WTC11 (cell line): ENCODE measurements around the gene SCYL3. TPM values are rescaled to one million over a fixed set of nuclear protein-coding genes. Genes with fewer than 3 reads are reported as not detected.

Source experiments
- ATAC-seq: fragments of 200-7000 bp; cut with Tn5 transposase; 2 replicates; pipeline ENCODE4 v1.10.0; 2021; ENCODE audit warnings: mild to moderate bottlenecking, moderate library complexity
- CTCF ChIA-PET: fragments of 300-600 bp; sonication (Branson Sonifier 250); formaldehyde crosslinking; loops from one replicate; lab custom pipeline; 2021; ENCODE audit warnings: antibody characterized with exemption; lab: Charles Lee
- POLR2A ChIA-PET: fragments of 350-600 bp; sonication (Branson Sonifier 250); formaldehyde crosslinking; loops from one replicate; lab custom pipeline; 2021; ENCODE audit warnings: antibody characterized with exemption; lab: Charles Lee
- DNase-seq: peaks from one replicate; pipeline ENCODE4 v3.0.0; 2021; ENCODE audit warnings: low spot score
- H3K27ac Mint-ChIP-seq: 2 replicates; pipeline ENCODE4 v1.8.0; 2021; ENCODE audit warnings: mixed read lengths
- H3K27me3 Mint-ChIP-seq: 2 replicates; pipeline ENCODE4 v1.8.0; 2021; ENCODE audit warnings: low read depth, mild to moderate bottlenecking, moderate library complexity, mixed read lengths
- H3K36me3 Mint-ChIP-seq: 2 replicates; pipeline ENCODE4 v1.8.0; 2021; ENCODE audit warnings: mixed read lengths
- H3K4me1 Mint-ChIP-seq: 2 replicates; pipeline ENCODE4 v1.8.0; 2022; ENCODE audit warnings: mixed read lengths
- H3K4me3 Mint-ChIP-seq: 2 replicates; pipeline ENCODE4 v1.8.0; 2021; ENCODE audit warnings: mild to moderate bottlenecking, moderate library complexity, mixed read lengths
- H3K9me3 Mint-ChIP-seq: 2 replicates; pipeline ENCODE4 v1.8.0; 2021; ENCODE audit warnings: mixed read lengths
- E2F4 ChIP-seq: sonication (generic); formaldehyde crosslinking; IDR thresholded peaks from 2 replicates; pipeline ENCODE4 v1.8.1; 2022; ENCODE audit warnings: low read depth, mild to moderate bottlenecking, moderate library complexity, missing genetic modification reagents, borderline replicate concordance
- FOXP1 ChIP-seq: sonication (generic); formaldehyde crosslinking; IDR thresholded peaks from 2 replicates; pipeline ENCODE4 v1.8.0; 2022; ENCODE audit warnings: missing genetic modification reagents, mild to moderate bottlenecking, moderate library complexity, borderline replicate concordance
- MYBL2 ChIP-seq: sonication (generic); formaldehyde crosslinking; IDR thresholded peaks from 2 replicates; pipeline ENCODE4 v1.8.1; 2023; ENCODE audit warnings: mild to moderate bottlenecking, moderate library complexity, missing genetic modification reagents
- ZNF121 ChIP-seq: sonication (generic); formaldehyde crosslinking; IDR thresholded peaks from 2 replicates; pipeline ENCODE4 v1.8.0; 2023; ENCODE audit warnings: missing genetic modification reagents
- ZNF232 ChIP-seq: sonication (generic); formaldehyde crosslinking; IDR thresholded peaks from 2 replicates; pipeline ENCODE4 v1.8.0; 2022; ENCODE audit warnings: mild to moderate bottlenecking, missing genetic modification reagents
- total RNA-seq: library from RNA; stranded (reverse); gene quantifications from 3 replicates; pipeline ENCODE4 v1.2.3, GENCODE V29; 2021
- TF ChIP-seq, protein P1 (sequence below): fragments of 250-450 bp; sonication (Bioruptor Pico); IDR thresholded peaks from 2 replicates; pipeline ENCODE4 v1.9.0; 2021; ENCODE audit warnings: mild to moderate bottlenecking
- TF ChIP-seq, protein P2 (sequence below): fragments of 250-450 bp; sonication (Bioruptor Pico); IDR thresholded peaks from 2 replicates; pipeline ENCODE4 v1.9.0; 2021; ENCODE audit warnings: moderate library complexity, mild to moderate bottlenecking, inconsistent platforms, borderline replicate concordance
- TF ChIP-seq, protein P3 (sequence below): sonication (generic); formaldehyde crosslinking; IDR thresholded peaks from 2 replicates; pipeline ENCODE4 v1.8.0; 2022; ENCODE audit warnings: mild to moderate bottlenecking, missing genetic modification reagents
- TF ChIP-seq, protein P4 (sequence below): sonication (generic); formaldehyde crosslinking; IDR thresholded peaks from 2 replicates; pipeline ENCODE4 v1.8.1; 2022; ENCODE audit warnings: missing genetic modification reagents, borderline replicate concordance
- TF ChIP-seq, protein P5 (sequence below): sonication (generic); formaldehyde crosslinking; IDR thresholded peaks from 2 replicates; pipeline ENCODE4 v1.8.1; 2023; ENCODE audit warnings: mild to moderate bottlenecking, missing genetic modification reagents
- TF ChIP-seq, protein P6 (sequence below): sonication (generic); formaldehyde crosslinking; IDR thresholded peaks from 2 replicates; pipeline ENCODE4 v1.8.0; 2023; ENCODE audit warnings: missing genetic modification reagents

Gene SCYL3
- total RNA-seq, 1 experiment from 2014 or later = 5.3 TPM

GRCh38 chr1:169894424-169895145, 889 bp upstream of the SCYL3 start:
- DNase-seq (no peak), ATAC-seq (no peak)
- TF ChIP-seq, protein P1, sequence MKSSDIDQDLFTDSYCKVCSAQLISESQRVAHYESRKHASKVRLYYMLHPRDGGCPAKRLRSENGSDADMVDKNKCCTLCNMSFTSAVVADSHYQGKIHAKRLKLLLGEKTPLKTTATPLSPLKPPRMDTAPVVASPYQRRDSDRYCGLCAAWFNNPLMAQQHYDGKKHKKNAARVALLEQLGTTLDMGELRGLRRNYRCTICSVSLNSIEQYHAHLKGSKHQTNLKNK (CRISPR knock-in tag) = no peak
- no peak for TF ChIP-seq FOXP1 (CRISPR knock-in tag)
- TF ChIP-seq, protein P2, sequence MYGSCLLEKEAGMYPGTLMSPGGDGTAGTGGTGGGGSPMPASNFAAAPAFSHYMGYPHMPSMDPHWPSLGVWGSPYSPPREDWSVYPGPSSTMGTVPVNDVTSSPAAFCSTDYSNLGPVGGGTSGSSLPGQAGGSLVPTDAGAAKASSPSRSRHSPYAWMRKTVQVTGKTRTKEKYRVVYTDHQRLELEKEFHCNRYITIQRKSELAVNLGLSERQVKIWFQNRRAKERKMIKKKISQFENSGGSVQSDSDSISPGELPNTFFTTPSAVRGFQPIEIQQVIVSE (CRISPR knock-in tag) = no peak
- TF ChIP-seq ZNF232 (CRISPR knock-in tag) = no peak
- TF ChIP-seq, protein P3, sequence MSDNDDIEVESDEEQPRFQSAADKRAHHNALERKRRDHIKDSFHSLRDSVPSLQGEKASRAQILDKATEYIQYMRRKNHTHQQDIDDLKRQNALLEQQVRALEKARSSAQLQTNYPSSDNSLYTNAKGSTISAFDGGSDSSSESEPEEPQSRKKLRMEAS = peak; percentile 3; the same call in 1 of the 2 replicates
- Mint-ChIP-seq H3K27me3 (no peaks in the 10 kb centered on the region), H3K4me1 (peaks cover 59% of the 10 kb centered on the region), H3K27ac (peak overlapping the region; percentile 100), H3K4me3 (peak overlapping the region; percentile 82), H3K9me3 (no peaks in the 10 kb centered on the region), H3K36me3 (no peaks in the 10 kb centered on the region)
- ChIA-PET CTCF (no interaction called here), POLR2A (interaction anchor here (0.6 to 2.2 kb wide), 4 partner anchors 100 to 627 kb away, joined by 3 to 8 read pairs (median 4); partner anchors contain the start of genes KIFAP3 and METTL18)

DNA sequence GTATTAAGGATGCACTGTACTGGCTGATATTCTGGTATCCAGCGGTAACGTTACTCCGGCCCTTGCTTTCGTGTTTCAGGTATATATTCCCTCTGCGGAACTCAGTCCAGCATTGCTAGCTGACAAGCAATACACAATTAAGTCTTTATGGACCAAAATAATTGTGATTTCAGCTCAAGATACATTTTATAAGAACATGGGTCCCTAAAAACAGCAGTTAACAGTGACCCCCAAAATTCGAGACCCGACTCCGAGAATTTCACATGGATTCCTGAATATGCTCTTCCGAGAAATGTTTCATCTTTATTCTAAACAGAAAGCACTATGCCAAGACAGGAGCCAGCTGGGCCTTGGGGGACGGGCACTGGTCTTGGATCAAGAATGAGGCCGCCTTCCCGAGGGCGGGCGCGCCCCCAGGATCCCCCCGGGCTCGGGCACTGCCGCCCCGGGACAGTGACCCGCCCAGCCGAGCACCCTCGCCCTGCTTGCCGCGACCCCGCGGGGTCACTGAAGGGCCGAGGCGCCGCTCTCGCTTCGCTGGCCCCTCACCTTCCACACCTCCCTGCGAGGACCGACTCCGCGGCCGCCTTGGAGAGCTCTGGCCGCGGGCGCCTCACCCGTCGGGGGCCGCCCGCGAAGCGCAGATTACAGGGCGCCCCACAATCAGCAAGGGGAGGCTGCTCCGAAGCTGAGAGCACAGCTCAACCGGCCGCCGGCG, 610 bp downstream of the SCYL3 start:
- CTCF ChIA-PET = no interaction called here
- POLR2A ChIA-PET = interaction anchor here (1.0 to 2.2 kb wide), 4 partner anchors 59 to 407 kb away, joined by 3 to 8 read pairs (median 3); partner anchors contain the start of genes KIFAP3, METTL18 and SLC19A2
- TF ChIP-seq FOXP1 (CRISPR knock-in tag) (peak; percentile 52; the same call in 1 of the 2 replicates), E2F4 (CRISPR knock-in tag) (no peak), ZNF121 (peak; percentile 12; the same call in 1 of the 2 replicates), MYBL2 (CRISPR knock-in tag) (peak; percentile 48; the same call in 1 of the 2 replicates)
- TF ChIP-seq, protein P4, sequence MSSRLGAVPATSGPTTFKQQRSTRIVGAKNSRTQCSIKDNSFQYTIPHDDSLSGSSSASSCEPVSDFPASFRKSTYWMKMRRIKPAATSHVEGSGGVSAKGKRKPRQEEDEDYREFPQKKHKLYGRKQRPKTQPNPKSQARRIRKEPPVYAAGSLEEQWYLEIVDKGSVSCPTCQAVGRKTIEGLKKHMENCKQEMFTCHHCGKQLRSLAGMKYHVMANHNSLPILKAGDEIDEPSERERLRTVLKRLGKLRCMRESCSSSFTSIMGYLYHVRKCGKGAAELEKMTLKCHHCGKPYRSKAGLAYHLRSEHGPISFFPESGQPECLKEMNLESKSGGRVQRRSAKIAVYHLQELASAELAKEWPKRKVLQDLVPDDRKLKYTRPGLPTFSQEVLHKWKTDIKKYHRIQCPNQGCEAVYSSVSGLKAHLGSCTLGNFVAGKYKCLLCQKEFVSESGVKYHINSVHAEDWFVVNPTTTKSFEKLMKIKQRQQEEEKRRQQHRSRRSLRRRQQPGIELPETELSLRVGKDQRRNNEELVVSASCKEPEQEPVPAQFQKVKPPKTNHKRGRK (CRISPR knock-in tag) = 0 out of 2 replicates have a peak, but pooled peaks have one; percentile 38
- TF ChIP-seq, protein P5, sequence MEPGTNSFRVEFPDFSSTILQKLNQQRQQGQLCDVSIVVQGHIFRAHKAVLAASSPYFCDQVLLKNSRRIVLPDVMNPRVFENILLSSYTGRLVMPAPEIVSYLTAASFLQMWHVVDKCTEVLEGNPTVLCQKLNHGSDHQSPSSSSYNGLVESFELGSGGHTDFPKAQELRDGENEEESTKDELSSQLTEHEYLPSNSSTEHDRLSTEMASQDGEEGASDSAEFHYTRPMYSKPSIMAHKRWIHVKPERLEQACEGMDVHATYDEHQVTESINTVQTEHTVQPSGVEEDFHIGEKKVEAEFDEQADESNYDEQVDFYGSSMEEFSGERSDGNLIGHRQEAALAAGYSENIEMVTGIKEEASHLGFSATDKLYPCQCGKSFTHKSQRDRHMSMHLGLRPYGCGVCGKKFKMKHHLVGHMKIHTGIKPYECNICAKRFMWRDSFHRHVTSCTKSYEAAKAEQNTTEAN (CRISPR knock-in tag) = 0 out of 2 replicates have a peak, but pooled peaks have one; percentile 35

GRCh38 chr1:169892176-169892926, 1.3 kb downstream of the SCYL3 start:
- Mint-ChIP-seq H3K4me3 (peak overlapping the region; percentile 82), H3K36me3 (peaks cover 5% of the 10 kb centered on the region; the same call in 1 of the 2 replicates), H3K4me1 (peaks cover 58% of the 10 kb centered on the region), H3K27me3 (no peaks in the 10 kb centered on the region), H3K27ac (no peak overlapping the region), H3K9me3 (no peaks in the 10 kb centered on the region)
- CTCF ChIA-PET = no interaction called here
- DNase-seq (no peak), ATAC-seq (no peak)
- POLR2A ChIA-PET = interaction anchor here (0.5 to 2.2 kb wide), 3 partner anchors 98 to 1675 kb away, joined by 3 to 8 read pairs (median 5); partner anchors contain the start of genes METTL18 and SLC19A2
- TF ChIP-seq, protein P6, sequence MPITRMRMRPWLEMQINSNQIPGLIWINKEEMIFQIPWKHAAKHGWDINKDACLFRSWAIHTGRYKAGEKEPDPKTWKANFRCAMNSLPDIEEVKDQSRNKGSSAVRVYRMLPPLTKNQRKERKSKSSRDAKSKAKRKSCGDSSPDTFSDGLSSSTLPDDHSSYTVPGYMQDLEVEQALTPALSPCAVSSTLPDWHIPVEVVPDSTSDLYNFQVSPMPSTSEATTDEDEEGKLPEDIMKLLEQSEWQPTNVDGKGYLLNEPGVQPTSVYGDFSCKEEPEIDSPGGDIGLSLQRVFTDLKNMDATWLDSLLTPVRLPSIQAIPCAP (CRISPR knock-in tag) = no peak

More for the DNA sequence above, 610 bp downstream of the SCYL3 start:
- no peaks in the 10 kb centered on the region for H3K9me3 Mint-ChIP-seq
- no peak overlapping the region; the same call in 1 of the 2 replicates for H3K27ac Mint-ChIP-seq
- H3K36me3 Mint-ChIP-seq = peaks cover 2% of the 10 kb centered on the region; the same call in 1 of the 2 replicates
- no peak for DNase-seq
- peaks cover 62% of the 10 kb centered on the region for H3K4me1 Mint-ChIP-seq
- peak overlapping the region; percentile 82 for H3K4me3 Mint-ChIP-seq
- ATAC-seq = peak; percentile 4
- H3K27me3 Mint-ChIP-seq = no peaks in the 10 kb centered on the region
